ENCODE data around the gene TMEM139.
"Not testable (repeated sequence)": the region's sequence is repeated elsewhere in the genome, so short reads cannot be mapped to it uniquely, and the experiment has no call there.

Gene TMEM139

DNA sequence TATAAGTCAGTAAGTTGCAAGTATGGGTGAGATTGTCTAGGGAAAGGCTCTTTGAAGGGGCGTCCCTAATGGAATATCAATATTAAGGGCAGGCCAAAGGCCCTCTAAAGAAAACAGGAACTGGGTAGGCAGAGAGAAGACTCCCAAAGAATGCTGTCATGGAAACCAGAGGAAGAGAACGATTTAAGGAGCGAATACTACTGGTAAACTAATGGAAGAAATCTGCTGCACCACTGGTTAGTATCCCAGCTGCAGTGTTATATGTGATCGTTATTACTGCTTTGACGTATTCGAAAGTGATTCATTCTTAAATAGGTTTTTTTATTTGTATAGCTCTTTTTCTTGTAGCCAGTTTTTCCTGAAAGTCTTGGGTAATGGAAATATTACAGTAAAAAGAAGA lies 4.7 kb downstream of the TMEM139 start:
- DNase-seq (ENCODE audit: low read depth) = no peak

GRCh38 chr7:143289888-143290287 lies 5.1 kb downstream of the TMEM139 start:
- not testable (repeated sequence) for DNase-seq (ENCODE audit: low read depth)

GRCh38 chr7:143290293-143290692 lies 5.5 kb downstream of the TMEM139 start:
- no peak for DNase-seq (ENCODE audit: low read depth)

DNA sequence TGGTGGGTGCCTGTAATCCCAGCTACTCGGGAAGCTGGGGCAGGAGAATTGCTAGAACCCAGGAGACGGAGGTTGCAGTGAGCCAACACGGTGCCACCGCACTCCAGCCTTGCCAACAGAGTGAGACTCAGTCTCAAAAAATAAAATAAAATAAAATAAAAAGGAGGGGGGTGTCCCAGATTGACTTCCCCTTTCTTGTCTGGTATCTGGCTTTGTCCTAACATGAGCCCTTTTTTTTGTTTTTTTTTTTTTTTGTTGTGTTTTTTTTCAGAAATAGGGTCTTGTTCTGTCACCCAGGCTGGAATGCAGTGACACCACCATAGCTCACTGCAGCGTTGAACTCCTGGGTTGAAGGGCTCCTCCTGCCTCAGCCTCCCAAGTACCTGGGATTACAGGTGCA lies 8.1 kb downstream of the TMEM139 start:
- DNase-seq (ENCODE audit: low read depth) = no peak

GRCh38 chr7:143295870-143296269 lies 11.1 kb downstream of the TMEM139 start:
- no peak for DNase-seq (ENCODE audit: low read depth)

DNA sequence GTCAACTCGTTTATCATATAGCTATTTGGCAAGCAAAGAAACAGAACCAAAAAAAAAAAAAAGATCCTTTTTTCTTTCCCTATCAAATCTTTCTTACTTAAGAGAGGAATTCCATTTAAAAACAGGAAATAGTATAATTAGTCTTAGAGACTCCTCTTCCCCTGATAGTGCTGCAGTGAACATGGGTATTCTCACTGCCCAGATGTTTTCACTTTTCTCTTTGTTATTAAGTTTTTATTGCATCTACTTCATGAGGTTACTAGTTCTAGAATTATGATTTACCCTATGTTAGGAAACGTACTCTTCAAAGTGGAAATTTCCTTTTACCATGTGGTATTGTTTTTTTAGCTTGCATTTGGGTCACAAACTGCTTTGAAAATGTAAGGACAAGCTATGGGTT lies 11.9 kb downstream of the TMEM139 start:
- no peak for DNase-seq (ENCODE audit: low read depth)

DNA sequence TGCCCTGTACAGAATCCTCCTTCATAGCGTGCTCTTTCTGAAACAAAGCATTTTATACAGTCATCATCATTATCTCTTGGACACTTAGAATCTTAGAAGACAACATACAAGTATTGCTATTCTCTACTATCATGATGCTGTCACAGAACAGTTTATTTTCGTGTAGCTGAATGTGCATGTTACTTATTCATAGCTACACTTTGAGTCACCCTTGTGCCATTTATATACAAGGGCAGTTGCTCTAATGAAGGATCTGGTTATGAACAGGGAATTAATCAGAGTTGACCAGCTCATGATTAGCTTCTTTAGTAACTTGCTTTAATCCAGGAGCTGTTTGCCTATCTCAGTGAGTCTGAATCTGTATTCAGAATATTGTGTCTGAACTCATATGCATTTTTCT lies 14.6 kb downstream of the TMEM139 start:
- no peak for DNase-seq (ENCODE audit: low read depth)

DNA sequence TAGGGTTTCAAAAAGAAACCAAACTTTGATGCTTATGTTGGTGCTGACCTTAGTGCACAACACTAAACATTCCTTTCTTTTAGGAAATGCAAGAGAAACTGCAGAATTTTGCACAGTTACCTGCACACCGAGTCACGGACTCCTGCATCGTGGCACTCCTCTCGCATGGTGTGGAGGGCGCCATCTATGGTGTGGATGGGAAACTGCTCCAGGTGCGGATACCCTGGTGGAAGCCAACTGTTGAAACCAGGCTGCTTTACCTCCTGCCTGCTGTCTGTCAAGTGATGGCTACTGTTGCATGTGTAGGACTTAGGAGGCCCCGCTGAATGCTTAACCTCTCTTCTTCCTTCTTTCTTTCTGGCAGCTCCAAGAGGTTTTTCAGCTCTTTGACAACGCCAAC lies 15.1 kb downstream of the TMEM139 start:
- DNase-seq (ENCODE audit: low read depth) = peak; percentile 46

DNA sequence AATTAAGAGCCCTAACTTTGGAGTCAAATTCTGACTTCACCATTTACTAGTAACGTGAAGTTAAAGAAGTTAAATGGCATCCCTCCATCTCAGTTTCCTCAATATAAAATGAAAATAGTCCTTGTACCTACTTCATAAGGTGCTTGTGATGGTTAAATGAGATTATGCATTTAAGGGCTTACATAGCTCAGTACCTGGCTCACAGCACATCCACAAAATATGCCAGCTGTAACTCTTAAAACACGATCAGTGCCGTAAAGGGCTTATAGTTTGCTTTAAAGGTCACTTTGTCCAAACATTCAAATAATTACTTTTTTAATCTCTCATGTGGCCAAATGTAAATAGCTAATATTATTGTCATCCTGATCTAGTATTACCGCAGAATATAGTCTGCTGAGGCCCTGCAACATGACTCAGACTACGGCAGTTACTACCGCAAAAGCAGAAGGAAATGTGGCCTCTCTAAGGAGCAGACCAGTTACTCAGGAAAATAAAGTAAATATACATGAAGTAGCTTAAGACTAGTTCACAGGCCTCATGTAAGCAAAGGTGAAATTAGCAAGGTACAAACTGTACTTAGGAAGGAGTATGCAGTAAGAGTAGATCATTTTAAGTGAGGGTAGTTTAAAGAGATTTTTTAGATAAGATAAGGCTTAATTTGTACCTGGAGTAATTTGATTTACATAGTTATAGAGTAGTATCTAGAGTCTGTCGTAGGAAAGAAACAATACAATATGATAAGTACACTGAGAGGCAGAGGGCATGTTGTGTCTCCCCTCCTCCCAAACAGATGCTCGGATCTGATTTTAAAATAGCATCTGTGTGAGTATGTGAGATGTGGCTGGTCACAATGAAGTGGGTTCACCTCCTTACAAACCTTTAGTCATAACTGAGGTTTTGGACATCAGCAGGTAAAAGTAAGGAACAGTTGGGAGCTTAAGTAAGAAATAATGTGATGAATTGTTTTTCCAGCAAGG lies 16.5 kb downstream of the TMEM139 start:
- no peak for DNase-seq (ENCODE audit: low read depth)

GRCh38 chr7:143303733-143304132 lies 19.0 kb downstream of the TMEM139 start:
- DNase-seq (ENCODE audit: low read depth) = no peak

DNA sequence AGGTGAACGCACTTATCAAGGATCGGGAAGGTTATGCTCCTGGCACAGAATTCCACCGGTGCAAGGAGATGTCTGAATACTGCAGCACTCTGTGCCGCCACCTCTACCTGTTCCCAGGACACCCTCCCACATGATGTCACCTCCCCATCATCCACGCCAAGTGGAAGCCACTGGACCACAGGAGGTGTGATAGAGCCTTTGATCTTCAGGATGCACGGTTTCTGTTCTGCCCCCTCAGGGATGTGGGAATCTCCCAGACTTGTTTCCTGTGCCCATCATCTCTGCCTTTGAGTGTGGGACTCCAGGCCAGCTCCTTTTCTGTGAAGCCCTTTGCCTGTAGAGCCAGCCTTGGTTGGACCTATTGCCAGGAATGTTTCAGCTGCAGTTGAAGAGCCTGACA lies 20.2 kb downstream of the TMEM139 start:
- no peak for DNase-seq (ENCODE audit: low read depth)

GRCh38 chr7:143305423-143306070 lies 20.8 kb downstream of the TMEM139 start:
- DNase-seq (ENCODE audit: low read depth) = peak; percentile 55

DNA sequence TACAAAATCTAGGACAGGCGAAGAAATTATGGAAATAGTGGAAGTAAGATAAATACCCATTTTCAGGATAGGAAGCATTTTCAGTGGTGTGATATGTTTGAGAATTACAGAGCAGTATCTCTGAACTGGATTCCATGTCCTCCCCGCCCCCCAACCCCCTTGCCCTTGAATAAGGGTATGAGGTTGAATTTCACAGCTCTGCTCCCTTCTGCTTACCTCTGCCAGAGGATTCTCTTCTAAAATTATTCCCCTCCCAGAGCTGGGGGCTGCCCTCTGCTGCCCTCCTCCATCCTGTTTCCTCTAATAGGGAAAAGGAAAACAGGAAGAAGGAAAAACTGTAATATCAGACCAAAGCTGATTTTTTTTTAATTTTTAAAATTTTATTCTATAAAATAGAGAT lies 23.9 kb downstream of the TMEM139 start:
- no peak for DNase-seq (ENCODE audit: low read depth)

- DNase-seq (ENCODE audit: low read depth) = no peak
Measured at GRCh38 chr7:143314127-143314526, 29.4 kb downstream of the TMEM139 start.

GRCh38 chr7:143315776-143316175 lies 31.0 kb downstream of the TMEM139 start, which contains the start of gene CLCN1:
CLCN1 (plus strand) TSS chr7:143316111; CDS start chr7:143316213, 102 bp downstream.
- DNase-seq (ENCODE audit: low read depth) = no peak

- DNase-seq (ENCODE audit: low read depth) = no peak
Measured at GRCh38 chr7:143316492-143316891, 31.7 kb downstream of the TMEM139 start.

DNA sequence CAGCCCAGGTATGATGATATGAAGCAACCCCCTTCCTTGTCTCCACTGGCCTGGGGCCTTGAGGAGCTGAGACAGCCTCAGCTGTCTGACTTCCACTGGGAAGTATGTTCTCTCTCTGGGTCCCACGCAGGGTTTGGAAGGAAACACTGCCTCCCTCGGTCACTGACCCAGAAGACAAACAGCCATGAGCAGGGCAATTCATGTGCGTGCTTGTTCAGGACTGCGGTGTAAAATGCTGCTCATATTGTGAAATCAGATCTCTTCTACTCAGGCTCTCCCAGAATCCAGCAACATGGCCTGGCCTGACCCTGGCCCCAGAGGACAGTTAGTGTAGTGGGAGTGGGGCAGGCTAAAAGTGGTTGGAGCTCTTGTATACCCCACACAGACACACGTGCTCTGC lies 33.9 kb downstream of the TMEM139 start:
- no peak for DNase-seq (ENCODE audit: low read depth)

DNA sequence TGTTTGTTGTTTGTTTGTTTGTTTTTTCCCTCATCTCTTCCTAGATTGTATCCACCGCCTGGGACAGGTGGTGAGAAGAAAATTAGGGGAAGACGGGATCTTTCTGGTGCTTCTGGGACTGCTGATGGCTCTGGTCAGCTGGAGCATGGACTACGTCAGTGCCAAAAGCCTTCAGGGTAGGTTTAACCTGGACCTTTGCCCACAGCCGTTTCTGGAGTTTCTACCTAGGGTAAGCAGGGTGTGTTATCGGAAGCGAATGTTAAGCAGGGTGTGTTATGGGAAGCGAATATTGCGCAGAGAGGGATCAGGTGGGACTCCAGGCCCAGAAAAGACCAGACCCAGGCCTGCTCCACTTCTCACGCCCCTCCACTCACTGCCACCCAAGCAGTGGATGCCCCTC lies 35.9 kb downstream of the TMEM139 start:
- DNase-seq (ENCODE audit: low read depth) = no peak

GRCh38 chr7:143321242-143321641 lies 36.5 kb downstream of the TMEM139 start:
- no peak for DNase-seq (ENCODE audit: low read depth)

DNA sequence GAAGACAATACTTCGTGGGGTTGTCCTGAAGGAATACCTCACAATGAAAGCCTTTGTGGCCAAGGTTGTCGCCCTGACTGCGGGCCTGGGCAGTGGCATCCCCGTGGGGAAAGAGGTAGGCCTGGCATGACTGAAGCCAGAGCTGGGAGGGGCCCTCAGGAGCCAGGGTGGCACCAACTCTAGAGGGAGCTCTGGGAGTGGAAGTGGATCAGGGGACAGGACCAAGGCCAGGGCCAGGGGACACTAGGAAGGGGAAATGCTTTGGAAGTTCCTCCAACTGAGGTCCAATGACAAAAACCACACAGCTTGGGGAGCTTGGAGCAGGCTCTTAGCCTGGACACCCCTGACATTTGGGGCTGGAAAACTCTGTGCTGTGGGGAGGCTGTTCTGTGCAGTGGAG lies 37.0 kb downstream of the TMEM139 start:
- DNase-seq (ENCODE audit: low read depth) = no peak

- DNase-seq (ENCODE audit: low read depth) = no peak
Measured at GRCh38 chr7:143322760-143323633, 38.2 kb downstream of the TMEM139 start.

DNA sequence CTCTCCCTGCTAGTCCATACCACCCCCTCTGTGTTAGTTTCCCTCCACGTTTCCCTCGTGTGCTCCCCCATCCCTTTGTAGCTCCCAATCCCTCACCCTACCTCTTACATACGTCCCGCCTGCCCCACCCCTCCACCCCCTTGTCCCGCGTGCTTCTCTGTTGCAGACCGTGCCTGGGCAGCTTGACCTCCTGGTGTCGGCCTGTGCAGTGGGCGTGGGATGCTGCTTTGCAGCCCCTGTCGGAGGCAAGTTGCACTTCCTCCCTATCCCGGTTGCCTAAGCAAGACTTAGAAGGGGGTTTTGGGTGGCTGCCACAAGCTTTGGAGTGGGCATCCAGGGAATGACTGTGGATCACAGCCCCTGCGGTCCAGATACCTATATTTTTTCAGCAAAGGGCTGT lies 38.9 kb downstream of the TMEM139 start:
- DNase-seq (ENCODE audit: low read depth) = no peak

All from activated T-cell treated with anti-CD3 and anti-CD28 coated beads for 24 hours (primary cell).